Glutamatergic neuron (in vitro differentiated cells): ENCODE results near the gene KLHDC3. TPM values are rescaled to one million over a fixed set of nuclear protein-coding genes. Genes with fewer than 3 reads are reported as not detected.

Experiments used
- DNase-seq: peaks from one replicate; pipeline ENCODE4 v3.0.0; 2022
- H3K27ac Mint-ChIP-seq: one replicate; pipeline ENCODE4 v1.8.0; 2020; ENCODE audit warnings: mild to moderate bottlenecking, mixed read lengths, inconsistent platforms; ENCODE audit not compliant: unreplicated experiment
- H3K27me3 Mint-ChIP-seq: one replicate; pipeline ENCODE4 v1.8.0; 2020; ENCODE audit warnings: mild to moderate bottlenecking, moderate library complexity, mixed read lengths, inconsistent platforms; ENCODE audit not compliant: unreplicated experiment
- H3K36me3 Mint-ChIP-seq: one replicate; pipeline ENCODE4 v1.8.0; 2020; ENCODE audit warnings: mild to moderate bottlenecking, mixed read lengths, inconsistent platforms; ENCODE audit not compliant: unreplicated experiment
- H3K4me1 Mint-ChIP-seq: one replicate; pipeline ENCODE4 v1.8.0; 2020; ENCODE audit warnings: mild to moderate bottlenecking, low read depth, mixed read lengths, inconsistent platforms; ENCODE audit not compliant: unreplicated experiment
- H3K4me3 Mint-ChIP-seq: one replicate; pipeline ENCODE4 v1.8.0; 2020; ENCODE audit warnings: mild to moderate bottlenecking, mixed read lengths, inconsistent platforms; ENCODE audit not compliant: unreplicated experiment
- H3K9me3 Mint-ChIP-seq: one replicate; pipeline ENCODE4 v1.8.0; 2020; ENCODE audit warnings: mild to moderate bottlenecking, moderate library complexity, mixed read lengths, inconsistent platforms; ENCODE audit not compliant: unreplicated experiment
- total RNA-seq: library from RNA; stranded (reverse); fragmentation: NEBNext Ultra II Directional; extraction: Animal tissue kit (Norgen Biotek cat#: 25700); gene quantifications from one replicate; pipeline ENCODE4 v1.2.1, GENCODE V29; 2021; ENCODE audit not compliant: unreplicated experiment
- TF ChIP-seq, protein P1 (sequence below): fragments of 200-600 bp; sonication (generic); IDR thresholded peaks from one replicate; pipeline ENCODE4 v1.5.0; 2021; ENCODE audit not compliant: partially characterized antibody, unreplicated experiment

The KLHDC3 gene
- total RNA-seq, 1 donor from 2014 or later = 119 TPM

DNA sequence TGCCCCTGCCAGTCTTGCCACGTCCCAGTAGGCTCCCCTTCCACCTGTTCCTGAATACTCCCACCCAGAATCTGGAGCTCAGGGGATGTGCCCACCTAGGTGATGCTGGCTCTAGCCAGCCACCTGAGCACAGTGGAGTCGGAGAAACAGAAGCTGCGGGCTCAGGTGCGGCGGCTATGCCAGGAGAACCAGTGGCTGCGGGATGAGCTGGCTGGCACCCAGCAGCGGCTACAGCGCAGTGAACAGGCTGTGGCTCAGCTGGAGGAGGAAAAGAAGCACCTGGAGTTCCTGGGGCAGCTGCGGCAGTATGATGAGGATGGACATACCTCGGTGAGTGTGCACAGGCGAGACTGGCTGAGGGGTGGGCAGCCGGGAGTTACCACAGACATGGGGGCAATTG, 48.8 kb downstream of the KLHDC3 start:
- H3K27ac Mint-ChIP-seq = no peak overlapping the region
- no peak overlapping the region for H3K4me3 Mint-ChIP-seq
- H3K9me3 Mint-ChIP-seq = peaks cover 14% of the 10 kb centered on the region
- no peaks in the 10 kb centered on the region for H3K36me3 Mint-ChIP-seq
- H3K4me1 Mint-ChIP-seq = peaks cover 9% of the 10 kb centered on the region
- TF ChIP-seq, protein P1, sequence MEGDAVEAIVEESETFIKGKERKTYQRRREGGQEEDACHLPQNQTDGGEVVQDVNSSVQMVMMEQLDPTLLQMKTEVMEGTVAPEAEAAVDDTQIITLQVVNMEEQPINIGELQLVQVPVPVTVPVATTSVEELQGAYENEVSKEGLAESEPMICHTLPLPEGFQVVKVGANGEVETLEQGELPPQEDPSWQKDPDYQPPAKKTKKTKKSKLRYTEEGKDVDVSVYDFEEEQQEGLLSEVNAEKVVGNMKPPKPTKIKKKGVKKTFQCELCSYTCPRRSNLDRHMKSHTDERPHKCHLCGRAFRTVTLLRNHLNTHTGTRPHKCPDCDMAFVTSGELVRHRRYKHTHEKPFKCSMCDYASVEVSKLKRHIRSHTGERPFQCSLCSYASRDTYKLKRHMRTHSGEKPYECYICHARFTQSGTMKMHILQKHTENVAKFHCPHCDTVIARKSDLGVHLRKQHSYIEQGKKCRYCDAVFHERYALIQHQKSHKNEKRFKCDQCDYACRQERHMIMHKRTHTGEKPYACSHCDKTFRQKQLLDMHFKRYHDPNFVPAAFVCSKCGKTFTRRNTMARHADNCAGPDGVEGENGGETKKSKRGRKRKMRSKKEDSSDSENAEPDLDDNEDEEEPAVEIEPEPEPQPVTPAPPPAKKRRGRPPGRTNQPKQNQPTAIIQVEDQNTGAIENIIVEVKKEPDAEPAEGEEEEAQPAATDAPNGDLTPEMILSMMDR = no peak
- H3K27me3 Mint-ChIP-seq = no peaks in the 10 kb centered on the region
- DNase-seq = no peak

DNA sequence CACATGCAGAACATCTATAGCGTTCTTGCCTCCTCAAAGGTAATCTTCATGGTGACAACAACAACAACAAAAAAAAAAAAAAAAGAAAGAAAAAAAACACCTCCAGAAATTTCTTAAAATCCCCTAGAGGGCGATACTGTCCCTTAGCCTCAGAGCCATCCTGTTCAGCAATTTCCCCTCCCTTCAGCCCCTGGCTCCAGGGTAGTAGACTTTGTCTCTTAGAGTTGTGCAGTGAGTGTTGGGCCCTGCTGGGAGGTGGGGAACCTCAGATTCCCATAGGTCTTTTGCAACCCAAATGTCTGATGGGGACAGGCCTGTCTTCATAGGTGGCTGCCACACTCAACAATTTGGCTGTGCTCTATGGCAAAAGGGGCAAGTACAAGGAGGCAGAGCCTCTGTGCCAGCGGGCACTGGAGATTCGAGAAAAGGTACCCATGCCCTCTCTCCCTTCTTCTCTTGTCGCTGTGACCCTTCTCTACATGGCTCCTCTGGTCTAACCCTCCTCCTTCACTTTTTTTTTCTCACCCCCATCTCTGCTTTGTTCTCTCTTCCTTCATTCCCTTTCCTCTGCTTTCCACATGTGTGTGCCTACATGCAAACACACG, 56.1 kb downstream of the KLHDC3 start:
- Mint-ChIP-seq H3K36me3 (no peaks in the 10 kb centered on the region), H3K4me1 (peaks cover 5% of the 10 kb centered on the region), H3K9me3 (peaks cover 2% of the 10 kb centered on the region), H3K27me3 (peaks cover 5% of the 10 kb centered on the region), H3K4me3 (no peak overlapping the region), H3K27ac (peak overlapping the region; percentile 75)
- TF ChIP-seq, protein P1 = peak; percentile 64
- no peak for DNase-seq

Other genes starting within 250 kb of the KLHDC3 start
- 11.0 TPM for gene BICRAL, start 232.2 kb upstream of the KLHDC3 start, total RNA-seq
- 80.2 TPM for gene RPL7L1, start 134.6 kb upstream of the KLHDC3 start, total RNA-seq
- not detected for gene PTCRA, start 98.2 kb upstream of the KLHDC3 start, total RNA-seq
- gene CNPY3, start 84.8 kb upstream of the KLHDC3 start, total RNA-seq = 36.8 TPM
- 0.54 TPM for gene GNMT, start 53.5 kb upstream of the KLHDC3 start, total RNA-seq
- 13.8 TPM for gene PEX6, start 35.1 kb upstream of the KLHDC3 start, total RNA-seq
- gene PPP2R5D, start 29.7 kb upstream of the KLHDC3 start, total RNA-seq = 59.1 TPM
- 42.7 TPM for gene MEA1, start 303 bp upstream of the KLHDC3 start, total RNA-seq
- 109 TPM for gene RRP36, start 7.4 kb downstream of the KLHDC3 start, total RNA-seq
- 43.3 TPM for gene CUL7, start 39.6 kb downstream of the KLHDC3 start, total RNA-seq
- 50.5 TPM for gene MRPL2, start 45.2 kb downstream of the KLHDC3 start, total RNA-seq
- 62.3 TPM for gene KLC4, start 45.4 kb downstream of the KLHDC3 start, total RNA-seq
- gene PTK7, start 62.1 kb downstream of the KLHDC3 start, total RNA-seq = 166 TPM
- gene SRF, start 157.0 kb downstream of the KLHDC3 start, total RNA-seq = 20.7 TPM
- 51.6 TPM for gene CUL9, start 167.9 kb downstream of the KLHDC3 start, total RNA-seq
- 3.5 TPM for gene DNPH1, start 215.2 kb downstream of the KLHDC3 start, total RNA-seq
- gene TTBK1, start 229.2 kb downstream of the KLHDC3 start, total RNA-seq = 47.3 TPM